HG02763 (cell line): ENCODE data around the gene ENDOV.

Experiments used
- ATAC-seq: cut with Tn5 transposase; IDR thresholded peaks from one replicate; pipeline ENCODE4 v1.9.1; 2021; ENCODE audit warnings: mild to moderate bottlenecking, moderate library complexity; ENCODE audit not compliant: unreplicated experiment

The ENDOV gene

DNA sequence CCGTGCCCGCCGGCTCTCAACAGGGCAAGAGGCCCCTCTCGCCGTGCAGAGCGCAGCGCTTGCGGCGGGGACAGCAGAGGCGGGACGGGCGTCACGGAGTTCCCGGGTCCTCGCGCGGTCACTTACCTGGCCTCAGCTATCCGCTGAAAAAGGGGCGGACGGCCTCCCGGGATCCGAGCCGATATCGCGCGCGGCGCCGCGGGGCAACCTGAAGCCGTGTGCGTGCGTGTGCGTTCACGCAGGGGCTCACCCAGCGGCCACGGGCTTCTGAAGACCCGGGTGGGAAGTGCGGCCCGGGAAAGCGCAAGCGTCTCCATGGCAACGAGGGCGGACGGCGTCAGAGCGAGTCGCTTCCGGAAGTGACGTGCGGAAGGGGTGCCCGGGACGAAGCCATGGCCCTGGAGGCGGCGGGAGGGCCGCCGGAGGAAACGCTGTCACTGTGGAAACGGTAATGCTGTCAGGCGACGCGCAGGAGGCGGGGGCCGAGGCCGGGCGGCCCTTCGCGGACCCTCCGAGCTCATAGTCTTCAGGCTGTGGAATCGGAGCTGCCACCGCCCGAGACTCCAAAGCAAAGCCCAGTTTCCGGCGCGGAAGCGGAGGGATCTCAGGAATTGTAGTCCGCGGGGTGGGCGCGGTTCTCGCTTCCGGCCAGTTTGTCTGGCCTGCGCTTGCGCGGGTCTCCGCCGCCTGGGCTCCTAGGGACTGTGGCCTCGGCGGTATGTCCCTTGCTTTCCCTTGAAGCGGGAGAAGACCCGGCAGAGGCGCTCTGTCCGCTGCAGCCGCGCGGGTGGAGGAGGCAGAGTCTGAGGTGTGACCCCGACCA, at the start of gene ENDOV:
Gene ENDOV, plus strand, starts transcription at position 365 of the 823 bp plus-strand sequence. Its CDS starts 28 bp downstream, at position 393.
- ATAC-seq = peak; percentile 94

DNA sequence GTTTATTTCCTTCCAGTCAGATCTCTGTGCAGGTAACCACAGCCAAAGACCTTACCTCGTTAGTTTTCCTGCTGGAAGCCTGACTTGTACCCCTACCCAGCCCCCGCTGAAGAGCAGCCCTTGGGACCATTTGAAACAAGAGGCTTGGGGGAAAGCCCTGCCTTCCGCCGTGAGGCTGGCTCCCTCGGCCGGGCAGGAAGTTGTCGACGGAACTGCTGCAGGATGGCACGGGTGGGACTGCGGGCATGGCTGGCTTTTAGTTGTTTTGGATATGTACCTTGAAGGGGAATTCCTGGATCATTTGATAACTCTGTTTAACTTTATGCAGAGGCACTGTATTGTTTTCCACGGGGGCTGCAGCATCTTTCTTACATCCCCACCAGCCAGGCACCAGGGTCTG, 49.0 kb upstream of the ENDOV start:
- ATAC-seq = no peak

DNA sequence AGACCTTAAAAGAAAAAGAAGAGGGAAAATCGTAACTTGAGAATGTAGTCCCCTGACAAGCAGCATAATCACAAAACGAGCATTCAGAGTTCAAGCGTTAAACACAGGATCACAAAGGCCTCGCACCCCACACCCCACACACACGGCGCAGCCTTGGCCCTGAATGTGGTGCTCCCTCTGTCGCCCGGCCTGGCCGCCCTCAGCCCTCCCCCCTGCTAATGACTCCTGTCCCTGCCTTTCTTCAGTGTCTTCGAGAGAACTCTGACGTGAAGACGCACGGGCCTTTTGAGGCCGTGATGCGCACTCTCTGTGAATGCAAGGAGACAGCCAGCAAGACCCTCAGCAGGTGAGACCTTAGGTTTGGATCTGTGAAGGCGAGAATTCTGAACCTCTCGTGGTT, 47.5 kb upstream of the ENDOV start:
- ATAC-seq = no peak

DNA sequence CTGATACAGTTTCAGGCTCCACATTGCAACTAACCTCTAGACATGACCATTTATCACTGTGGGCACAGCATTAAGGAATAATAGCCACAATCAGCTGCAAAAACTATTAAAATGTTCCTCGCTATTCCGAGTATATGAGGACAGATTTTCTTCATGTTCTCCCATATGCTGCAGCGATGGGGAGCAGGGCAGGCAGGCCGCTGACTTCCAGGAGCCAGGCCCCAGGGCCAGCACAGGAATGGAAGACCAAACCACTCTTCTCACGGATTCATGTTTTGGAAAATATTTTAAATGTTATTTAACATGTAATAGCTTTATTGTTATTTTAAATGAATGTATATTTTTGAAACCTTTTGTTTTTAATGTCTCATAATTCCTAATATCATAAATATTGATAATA, 43.8 kb upstream of the ENDOV start:
- no peak for ATAC-seq

DNA sequence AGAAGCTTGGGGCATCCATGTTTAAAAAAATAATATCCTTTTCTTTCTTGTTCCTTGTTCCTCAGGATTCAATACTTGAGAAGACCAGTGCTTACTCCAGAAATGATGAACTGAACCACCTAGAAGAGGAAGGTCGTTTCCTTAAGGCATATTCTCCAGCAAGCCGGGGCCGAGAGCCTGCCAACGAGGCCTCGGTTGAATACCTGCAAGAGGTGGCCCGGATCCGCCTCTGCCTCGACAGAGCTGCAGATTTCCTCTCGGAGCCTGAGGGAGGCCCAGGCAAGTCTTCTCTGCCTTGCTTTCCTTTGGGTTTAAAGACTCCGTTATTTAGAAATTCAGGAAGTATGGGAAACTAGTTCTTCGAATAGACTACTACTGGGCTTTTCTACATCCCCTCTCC, 42.5 kb upstream of the ENDOV start:
- ATAC-seq = no peak

DNA sequence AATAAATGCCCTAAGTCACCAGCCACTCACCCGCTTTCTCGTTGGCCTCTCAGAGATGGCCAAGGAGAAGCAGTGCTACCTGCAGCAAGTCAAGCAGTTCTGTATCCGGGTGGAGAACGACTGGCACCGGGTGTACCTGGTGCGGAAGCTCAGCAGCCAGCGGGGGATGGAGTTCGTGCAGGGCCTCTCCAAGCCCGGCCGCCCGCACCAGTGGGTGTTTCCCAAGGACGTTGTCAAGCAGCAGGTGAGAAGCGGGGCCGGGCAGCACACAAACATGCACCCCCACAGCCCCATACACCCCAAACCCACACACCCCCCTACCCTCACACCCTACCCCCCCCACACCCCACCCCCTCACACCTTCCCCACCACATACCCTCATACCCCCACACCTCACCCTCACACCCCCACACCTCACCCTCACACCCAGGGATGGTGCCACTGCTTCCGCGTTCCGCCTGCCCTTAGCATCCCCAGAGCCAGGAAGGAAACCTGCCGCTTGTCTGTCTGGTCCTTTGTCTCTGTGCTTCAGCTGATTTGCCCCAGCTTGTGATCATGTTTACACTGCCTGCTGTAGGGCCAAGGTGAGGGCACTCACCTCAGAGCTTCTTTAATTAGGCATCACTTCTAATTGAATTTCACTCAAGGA, 41.9 kb upstream of the ENDOV start:
- no peak for ATAC-seq

DNA sequence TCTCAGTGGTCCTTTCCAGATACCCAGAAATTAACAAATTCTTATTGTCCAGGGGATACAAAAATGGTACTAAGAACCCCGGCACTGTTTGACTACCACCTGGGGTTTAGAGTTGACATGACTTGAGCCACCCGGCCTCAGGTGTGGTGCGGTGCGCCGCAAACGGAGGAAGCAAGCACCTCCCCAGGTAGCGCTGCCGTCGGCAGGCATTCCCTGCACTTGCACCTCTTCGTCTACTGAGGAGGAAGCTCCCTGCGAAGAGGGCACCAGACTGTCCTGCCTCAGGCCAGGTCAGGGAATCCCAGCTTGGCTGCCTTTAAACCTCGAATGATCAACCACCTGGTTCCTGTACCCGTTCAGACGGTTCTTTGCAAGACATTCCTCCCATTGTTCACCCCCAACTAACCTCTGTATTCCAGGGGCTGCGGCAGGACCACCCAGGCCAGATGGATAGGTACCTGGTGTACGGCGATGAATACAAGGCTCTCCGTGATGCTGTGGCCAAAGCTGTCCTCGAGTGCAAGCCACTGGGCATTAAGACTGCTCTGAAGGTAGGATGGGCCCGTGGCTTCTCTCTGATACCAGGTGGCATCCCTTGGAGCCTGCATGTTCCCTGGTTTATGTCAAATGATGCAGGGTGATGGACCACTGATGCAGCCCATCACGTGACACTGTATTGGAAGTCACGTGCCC, 40.8 kb upstream of the ENDOV start:
- no peak for ATAC-seq

DNA sequence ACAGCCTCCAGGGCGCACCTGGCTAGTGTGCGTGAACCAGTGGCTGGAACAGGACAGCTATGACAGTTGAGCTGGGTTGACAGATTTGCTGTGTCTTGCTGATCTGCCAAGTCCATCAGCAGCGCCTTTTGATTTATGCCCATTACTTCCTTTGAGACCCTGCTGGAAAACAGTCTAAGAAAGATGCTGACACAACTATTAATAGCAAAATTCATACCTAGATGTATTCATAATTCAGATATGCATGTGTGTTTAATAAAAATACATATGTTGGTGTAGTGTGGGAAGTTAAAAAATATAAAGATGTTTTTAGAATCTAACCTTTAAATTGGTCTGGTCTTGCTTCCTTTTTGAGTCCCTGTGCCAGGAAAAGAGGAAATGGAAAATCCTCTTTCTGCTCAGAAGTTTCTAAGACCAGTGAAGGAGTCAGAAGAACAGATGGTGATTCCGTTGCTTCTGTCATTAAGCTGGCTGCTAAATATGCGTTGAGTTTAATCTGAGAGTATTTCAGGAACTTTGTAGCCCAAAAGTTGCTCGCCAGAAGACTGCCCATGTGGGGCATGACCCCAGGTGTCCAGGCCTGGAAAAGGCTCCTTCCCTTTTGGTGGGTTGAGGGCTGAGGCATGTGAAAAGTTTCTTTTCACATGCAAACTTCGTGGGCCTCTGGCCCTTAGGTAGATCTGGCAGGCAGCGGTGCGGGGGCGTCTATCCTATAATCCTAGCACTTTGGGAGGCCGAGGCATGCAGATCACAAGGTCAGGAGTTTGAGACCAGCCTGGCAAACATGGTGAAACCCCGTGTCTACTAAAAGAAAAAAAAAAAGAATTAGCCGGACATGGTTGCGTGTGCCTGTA, 40.0 kb upstream of the ENDOV start:
- ATAC-seq = no peak

DNA sequence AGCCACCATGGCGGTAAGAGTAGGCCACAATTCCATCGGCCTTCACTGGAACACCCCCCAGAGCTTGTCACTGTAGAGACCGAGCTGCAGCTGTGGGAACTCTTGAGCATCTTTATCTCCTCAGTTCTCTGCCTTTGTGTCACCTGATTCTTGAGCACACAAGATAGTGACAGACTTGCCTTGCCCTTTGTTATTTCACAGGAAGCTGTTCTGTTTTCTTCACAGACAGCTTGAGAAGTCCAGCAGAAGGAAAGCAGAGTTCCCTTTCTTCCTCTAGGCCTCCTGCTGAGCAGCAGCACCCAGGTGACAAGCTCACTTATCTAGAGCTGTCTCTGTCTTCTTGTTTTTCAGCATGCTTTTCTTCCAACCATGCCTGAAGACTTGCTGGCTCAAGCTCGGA, 38.4 kb upstream of the ENDOV start:
- ATAC-seq = no peak

DNA sequence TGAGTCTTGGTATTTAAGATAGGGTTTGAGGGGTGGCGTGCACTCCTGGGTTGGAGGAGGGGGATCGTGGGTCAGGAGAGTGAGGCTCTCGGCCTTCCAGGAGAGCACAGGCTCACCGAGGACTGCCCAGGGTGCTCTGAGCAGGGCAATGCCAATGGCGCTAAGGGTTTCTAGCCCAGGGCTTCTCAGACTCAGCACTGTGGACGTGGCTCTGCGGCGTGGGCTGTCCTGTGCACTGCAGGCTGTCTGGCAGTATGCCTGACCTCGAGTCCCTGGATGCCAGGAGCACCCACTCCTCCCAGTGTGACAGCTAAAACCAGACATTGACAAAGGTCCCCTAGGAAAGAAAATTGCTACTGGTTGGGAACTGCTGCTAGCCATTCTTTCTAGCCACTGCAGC, 37.2 kb upstream of the ENDOV start:
- ATAC-seq = no peak

DNA sequence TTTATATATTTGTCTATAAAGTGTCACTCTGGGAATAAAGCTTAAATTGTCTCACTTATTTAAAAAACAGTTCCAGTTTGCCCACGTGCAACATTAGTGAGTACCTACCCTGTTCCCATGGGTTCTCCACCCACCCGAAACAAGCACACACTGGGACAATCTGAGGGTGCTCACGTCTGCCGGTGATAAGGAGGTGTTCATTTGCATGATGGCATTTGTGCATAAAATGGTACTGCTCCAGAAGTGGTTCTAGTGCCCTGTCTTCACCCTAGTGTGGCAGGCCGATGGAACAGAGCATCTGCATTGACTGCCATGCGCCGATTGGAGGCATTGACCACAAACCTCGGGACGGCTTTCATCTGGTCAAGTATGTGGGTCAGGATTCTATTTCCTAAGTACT, 35.6 kb upstream of the ENDOV start:
- ATAC-seq = no peak

DNA sequence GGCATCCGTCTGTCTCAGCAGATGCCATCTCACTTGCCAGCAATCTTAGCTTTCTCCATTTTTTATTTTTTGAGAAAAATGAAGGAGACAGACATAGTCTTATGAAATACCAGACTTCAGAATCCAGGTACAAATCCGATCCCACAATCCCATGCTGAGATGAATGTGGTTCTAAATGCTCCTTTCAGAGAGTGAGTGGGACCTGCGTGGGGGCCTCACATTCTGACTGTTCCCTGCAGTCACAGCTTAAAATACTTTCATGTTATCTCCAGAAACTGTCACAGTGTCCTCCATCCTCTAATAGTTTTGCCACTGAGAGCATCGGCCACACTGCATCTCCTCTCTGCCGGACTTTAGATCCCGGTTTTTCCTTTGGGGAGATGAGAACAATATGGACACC, 34.9 kb upstream of the ENDOV start:
- ATAC-seq = no peak

DNA sequence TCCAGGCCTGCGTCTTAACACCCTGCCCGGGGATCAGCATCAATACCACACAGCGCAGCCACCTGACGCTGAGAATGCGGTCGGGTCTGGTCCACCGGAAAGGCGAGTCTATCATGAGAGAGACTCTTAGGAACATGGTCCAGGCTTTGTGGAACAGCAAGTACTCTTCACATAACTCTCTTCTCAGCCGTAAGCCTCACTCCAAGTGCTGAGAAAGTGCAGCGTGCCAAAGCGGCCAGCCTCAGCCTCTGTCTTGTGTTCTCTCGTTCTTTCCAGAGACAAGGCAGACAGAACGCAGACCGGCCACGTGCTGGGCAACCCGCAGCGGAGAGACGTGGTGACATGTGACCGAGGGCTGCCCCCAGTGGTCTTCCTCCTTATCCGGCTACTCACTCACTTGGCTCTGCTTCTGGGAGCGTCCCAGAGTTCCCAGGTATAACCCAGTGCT, 34.4 kb upstream of the ENDOV start:
- no peak for ATAC-seq

DNA sequence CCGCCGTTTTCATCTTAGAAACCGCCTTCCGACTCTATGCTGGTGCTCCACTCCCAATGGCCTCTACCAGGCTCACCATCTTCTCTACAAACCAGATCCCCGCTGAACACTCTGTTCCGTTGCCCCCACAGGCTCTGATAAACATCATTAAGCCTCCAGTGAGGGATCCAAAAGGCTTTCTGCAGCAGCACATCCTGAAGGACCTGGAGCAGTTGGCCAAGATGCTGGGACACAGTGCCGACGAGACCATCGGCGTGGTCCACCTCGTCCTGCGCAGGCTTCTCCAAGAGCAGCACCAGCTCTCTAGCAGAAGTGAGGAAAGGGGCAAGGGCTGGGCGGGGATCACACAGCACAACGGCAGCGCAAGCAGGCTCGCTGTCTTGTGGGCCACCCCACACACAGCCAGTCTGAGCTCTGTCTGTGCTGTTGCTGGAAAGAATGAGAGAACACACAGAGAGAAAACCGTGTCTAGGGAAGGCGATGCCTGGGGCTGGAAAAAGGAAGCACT, 33.5 kb upstream of the ENDOV start:
- no peak for ATAC-seq

DNA sequence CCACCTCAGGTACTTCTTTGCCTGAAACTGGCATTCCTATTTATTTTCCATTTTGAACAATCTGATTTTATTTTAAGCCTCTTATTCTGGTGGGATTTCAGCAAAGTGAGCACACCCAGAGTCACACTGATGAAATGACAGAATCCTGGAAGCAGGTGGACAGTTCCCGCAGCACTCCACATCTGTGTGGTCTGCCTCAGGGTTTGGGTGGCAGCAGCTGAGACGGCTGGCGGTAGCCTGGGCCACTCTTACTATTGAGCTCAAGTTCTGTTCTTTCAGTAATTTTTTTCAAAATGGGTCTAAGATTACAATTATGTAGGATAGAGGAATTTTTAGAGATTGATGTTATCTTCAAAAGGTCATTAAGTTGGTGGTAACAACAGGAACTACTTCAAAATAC, 32.5 kb upstream of the ENDOV start:
- ATAC-seq = no peak

DNA sequence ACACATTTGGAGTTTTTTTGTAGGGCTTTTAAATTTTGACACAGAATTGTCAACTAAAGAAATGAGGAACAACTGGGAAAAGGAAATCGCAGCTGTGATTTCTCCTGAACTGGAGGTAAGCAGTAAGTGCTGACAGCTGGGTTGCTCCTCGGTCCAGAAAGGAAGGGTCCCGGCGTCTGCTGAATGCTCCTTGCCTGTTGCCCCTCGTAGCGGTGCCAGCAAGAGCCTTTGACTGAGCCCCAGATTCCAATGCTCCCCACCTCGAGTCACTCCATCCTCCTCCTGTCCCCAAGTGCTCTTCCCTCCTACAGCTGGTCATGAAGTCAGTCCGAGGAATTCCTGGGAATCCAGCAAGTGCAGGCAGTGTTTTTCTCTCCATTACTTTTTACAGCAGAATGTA, 32.0 kb upstream of the ENDOV start:
- ATAC-seq = no peak

DNA sequence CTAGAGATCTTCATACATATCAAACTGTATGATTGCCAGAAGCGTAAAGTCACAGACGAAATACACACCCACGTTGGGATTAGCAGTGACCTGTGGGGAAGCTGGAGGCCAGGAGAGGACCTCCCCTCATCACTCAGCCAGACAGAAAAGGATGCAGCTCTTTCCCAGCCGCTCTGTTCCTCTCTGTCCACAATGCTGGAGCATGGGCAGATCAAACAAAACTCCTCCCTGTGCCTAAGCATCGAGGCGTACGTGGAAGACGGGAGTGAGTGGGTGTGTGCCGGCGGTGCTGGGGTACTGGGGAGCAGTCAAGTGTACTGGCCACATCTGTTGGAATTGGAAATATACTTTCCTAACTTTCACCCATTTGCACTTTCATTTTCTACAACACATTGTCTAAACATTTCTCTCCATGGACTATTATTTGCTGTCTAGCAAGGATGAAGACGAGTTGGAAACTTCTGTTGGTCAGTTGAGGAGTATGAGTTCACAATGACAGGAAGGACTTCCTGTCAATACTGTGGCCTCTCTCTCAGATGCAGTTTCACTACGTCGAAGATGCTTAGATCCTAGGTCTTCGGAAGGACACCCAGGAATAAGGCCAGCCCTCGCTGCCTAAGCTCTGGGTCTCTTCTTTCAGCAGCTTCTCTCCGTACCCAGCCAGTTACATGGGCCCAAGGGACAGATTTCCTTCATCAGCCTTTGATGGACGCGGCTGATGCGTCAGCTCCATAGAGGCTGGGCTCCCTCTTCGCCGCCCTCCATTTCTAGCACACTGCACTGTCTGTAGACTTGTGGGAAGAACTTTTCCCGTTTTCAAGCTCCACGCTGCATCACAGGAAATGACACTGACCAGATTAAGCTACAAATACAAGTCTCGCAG, 30.6 kb upstream of the ENDOV start:
- ATAC-seq = no peak

DNA sequence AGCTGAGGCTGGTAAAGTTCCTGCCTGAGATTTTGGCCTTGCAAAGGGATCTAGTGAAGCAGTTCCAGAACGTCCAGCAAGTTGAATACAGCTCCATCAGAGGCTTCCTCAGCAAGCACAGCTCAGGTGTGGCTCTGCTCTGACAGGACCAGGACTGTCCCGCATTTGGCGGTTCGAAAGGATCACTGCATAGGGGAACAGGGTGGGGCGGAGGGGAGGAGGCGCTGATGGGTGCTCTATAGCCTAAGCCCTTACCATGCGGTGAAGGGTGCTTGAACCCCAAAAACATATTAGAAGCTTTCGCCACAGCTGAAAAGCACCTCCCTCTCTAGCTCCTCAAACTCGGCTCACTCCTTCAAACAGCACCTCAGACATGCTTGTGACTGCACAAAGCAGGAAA, 29.9 kb upstream of the ENDOV start:
- ATAC-seq = no peak

DNA sequence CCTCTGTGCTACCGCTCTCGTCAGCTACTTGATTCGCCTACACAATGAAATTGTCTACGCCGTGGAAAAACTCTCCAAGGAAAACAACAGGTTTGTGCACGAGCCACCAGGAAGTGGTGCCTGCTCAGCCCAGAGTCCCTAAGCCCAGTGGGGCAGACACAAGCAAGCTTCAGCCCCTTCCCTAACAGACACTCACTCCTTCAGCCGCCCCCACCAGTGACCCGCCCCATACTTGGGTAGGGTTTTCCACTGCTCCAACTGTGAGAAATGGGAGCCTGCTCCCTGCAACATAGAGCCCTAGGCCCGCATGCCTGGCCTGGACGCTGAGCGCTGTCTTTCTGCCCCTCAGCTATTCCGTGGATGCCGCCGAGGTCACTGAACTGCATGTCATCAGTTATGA, 28.6 kb upstream of the ENDOV start:
- no peak for ATAC-seq

DNA sequence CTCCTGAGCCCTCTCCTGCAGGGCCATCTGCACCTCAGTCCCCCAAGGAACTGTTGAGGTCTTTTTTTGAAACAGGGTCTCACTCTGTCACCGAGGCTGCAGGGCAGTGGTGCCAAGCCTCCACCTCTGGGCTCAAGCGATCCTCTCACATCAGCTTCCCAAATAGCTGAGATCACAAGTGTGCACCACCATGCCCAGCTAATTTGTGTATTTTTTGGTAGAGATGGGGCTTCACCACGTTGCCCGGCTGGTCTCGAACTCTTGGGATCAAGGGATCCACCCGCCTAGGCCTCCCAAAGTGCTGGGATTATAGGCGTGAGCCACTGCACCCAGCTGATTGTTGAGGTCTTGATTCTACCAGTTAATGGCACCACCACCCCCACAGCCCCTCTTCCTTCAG, 27.9 kb upstream of the ENDOV start:
- no peak for ATAC-seq
